Measurements from ENCODE around the gene ATN1.

The ATN1 gene

DNA sequence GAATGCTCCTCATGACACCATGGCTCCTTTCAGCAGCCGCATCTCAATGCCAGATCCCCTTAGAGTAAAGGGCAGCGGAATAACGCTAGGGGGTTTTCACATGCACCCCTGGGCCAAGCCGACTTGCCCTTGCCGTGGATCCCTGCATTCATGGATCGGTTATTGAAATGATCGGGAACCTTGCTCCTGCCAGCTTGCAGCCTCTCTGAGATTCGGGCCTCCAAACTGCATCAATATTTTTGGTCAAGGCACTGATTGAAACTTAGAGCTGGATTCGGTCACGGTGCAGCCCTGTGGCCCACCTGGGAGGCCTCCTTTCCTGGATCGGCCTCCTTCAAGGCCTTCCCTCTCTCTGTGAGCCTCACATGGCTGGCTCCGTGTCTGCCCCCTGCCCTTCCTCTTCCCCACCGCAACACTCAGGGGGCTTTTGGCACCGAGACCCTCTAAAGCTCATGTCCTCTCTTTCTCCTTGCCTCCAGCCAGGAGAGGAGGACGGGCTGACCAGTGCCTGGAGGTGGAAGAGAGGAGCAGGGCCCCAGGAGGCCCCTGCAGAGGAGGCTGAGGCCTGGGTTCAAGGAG, 25.2 kb downstream of the ATN1 start:
- H3K9me3 ChIP-seq (ENCODE audit: control insufficient read depth, insufficient read depth, low read length): no peaks in the 10 kb centered on the region
- H3K4me1 ChIP-seq (ENCODE audit: control insufficient read depth, low read length): peaks cover 74% of the 10 kb centered on the region
- H3K4me3 ChIP-seq (ENCODE audit: low read length): peak overlapping the region; percentile 73
- peaks cover 69% of the 10 kb centered on the region for H3K27me3 ChIP-seq (ENCODE audit: control insufficient read depth, low read length)
- H3K27ac ChIP-seq (ENCODE audit: low read depth, low read length): peak overlapping the region; percentile 74
- peak overlapping the region; percentile 98 for H3K4me2 ChIP-seq (ENCODE audit: low read length)
- H4K20me1 ChIP-seq (ENCODE audit: control insufficient read depth, insufficient read depth, low read depth, low read length): peaks cover 10% of the 10 kb centered on the region; the same call in 1 of the 2 replicates
- no peak for TF ChIP-seq EZH2phosphoT487 (IDR thresholded peaks at IDR 0.05; ENCODE audit: borderline replicate concordance, low read length)
- TF ChIP-seq, protein P1, sequence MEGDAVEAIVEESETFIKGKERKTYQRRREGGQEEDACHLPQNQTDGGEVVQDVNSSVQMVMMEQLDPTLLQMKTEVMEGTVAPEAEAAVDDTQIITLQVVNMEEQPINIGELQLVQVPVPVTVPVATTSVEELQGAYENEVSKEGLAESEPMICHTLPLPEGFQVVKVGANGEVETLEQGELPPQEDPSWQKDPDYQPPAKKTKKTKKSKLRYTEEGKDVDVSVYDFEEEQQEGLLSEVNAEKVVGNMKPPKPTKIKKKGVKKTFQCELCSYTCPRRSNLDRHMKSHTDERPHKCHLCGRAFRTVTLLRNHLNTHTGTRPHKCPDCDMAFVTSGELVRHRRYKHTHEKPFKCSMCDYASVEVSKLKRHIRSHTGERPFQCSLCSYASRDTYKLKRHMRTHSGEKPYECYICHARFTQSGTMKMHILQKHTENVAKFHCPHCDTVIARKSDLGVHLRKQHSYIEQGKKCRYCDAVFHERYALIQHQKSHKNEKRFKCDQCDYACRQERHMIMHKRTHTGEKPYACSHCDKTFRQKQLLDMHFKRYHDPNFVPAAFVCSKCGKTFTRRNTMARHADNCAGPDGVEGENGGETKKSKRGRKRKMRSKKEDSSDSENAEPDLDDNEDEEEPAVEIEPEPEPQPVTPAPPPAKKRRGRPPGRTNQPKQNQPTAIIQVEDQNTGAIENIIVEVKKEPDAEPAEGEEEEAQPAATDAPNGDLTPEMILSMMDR (IDR thresholded peaks at IDR 0.05; ENCODE audit: low read depth, low read length, poor library complexity, severe bottlenecking): no peak
- no peaks in the 10 kb centered on the region for H3F3A ChIP-seq (ENCODE audit: control insufficient read depth, insufficient read depth)
- no peaks in the 10 kb centered on the region for H3K9me2 ChIP-seq (replicated peaks; ENCODE audit: control insufficient read depth, low read length)
- no peaks in the 10 kb centered on the region for H3K79me2 ChIP-seq (ENCODE audit: control insufficient read depth, low read length)
- no peaks in the 10 kb centered on the region for H3K36me3 ChIP-seq (ENCODE audit: control insufficient read depth, low read length)

DNA sequence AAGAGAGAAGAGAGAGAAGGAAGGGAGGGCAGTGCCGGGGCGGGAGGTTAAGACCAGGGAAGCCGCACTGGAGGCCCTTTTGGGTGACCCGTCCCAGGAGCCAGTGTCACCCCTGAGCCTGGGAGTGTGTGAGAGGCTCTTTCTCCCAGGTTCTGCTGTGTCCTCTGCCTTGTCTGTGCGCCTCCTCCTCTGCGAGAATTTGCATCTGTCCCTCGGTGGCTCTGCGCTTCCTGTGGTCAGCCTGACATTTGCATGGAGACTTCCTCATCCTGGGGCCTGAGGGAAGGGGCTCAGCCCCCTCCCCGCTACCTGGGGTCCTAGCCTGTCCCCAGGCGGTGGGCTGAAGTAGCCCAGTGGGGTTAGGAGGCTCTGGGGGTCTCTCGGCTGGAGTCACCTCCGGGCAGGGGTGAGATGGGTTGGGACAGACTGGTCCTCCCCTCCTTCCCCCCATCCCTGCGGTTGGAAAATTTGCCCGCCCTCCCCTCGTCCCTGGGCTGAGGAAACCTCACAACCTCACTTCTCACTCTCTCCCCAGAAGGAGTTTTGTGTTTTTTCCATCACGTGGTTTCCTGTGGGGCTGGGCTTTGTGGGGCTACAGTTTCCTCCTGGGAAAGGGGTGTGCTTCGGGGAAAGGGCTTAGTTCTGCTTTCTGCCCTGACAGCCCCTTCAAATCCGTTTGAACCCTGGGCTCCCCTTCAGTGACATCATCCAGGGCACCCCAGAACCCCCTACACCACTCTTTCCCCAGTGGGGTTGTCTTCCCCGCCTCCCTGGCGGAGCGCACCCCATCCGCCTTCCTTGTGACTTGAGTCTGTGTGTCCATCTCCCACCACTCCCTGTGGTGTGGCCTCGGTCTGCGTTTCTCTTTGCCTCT, 25.9 kb downstream of the ATN1 start:
- no peak; the same call in 1 of the 2 replicates for TF ChIP-seq EZH2phosphoT487 (IDR thresholded peaks at IDR 0.05; ENCODE audit: borderline replicate concordance, low read length)
- TF ChIP-seq, protein P1 (IDR thresholded peaks at IDR 0.05; ENCODE audit: low read depth, low read length, poor library complexity, severe bottlenecking): no peak
- Histone ChIP-seq H3K4me3 (ENCODE audit: low read length) (peak overlapping the region; percentile 73), H3K79me2 (ENCODE audit: control insufficient read depth, low read length) (no peaks in the 10 kb centered on the region), H3F3A (ENCODE audit: control insufficient read depth, insufficient read depth) (no peaks in the 10 kb centered on the region), H4K20me1 (ENCODE audit: control insufficient read depth, insufficient read depth, low read depth, low read length) (peaks cover 10% of the 10 kb centered on the region; the same call in 1 of the 2 replicates), H3K36me3 (ENCODE audit: control insufficient read depth, low read length) (no peaks in the 10 kb centered on the region), H3K27ac (ENCODE audit: low read depth, low read length) (peak overlapping the region; percentile 74), H3K9me2 (replicated peaks; ENCODE audit: control insufficient read depth, low read length) (no peaks in the 10 kb centered on the region), H3K4me2 (ENCODE audit: low read length) (peak overlapping the region; percentile 98), H3K4me1 (ENCODE audit: control insufficient read depth, low read length) (peaks cover 82% of the 10 kb centered on the region), H3K27me3 (ENCODE audit: control insufficient read depth, low read length) (peaks cover 72% of the 10 kb centered on the region), H3K9me3 (ENCODE audit: control insufficient read depth, insufficient read depth, low read length) (no peaks in the 10 kb centered on the region)

DNA sequence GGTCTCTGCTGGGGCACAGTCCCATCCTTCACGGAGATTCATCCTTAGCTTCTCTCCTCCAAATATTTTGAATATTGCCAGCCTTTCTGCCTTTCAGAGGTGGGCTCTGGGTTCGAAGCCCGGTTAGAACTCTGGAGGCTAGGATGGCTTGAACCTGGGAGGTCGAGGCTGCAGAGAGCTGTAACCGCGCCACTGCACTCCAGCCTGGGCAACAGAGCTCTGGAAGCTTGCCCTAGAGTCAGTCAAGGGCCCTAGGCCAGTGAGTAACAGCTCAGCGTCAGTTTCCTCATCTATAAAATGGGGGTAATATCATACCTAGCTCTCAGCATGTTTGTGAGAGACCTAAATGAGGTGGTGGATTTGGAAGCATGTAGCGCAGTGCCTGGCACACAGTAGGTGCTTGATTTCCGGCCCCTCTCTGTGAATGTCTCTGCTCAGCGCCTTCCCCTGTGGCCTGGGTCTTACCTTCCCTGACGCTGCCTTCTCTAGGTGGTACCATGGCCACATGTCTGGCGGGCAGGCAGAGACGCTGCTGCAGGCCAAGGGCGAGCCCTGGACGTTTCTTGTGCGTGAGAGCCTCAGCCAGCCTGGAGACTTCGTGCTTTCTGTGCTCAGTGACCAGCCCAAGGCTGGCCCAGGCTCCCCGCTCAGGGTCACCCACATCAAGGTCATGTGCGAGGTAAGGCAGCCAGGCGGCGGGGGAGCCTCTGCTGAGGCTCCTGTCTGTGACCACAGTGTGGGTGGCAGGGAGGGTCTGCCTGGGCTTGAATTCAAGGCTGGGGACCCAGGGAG, 26.8 kb downstream of the ATN1 start:
- Histone ChIP-seq H3K4me2 (ENCODE audit: low read length) (peak overlapping the region; percentile 98), H4K20me1 (ENCODE audit: control insufficient read depth, insufficient read depth, low read depth, low read length) (peaks cover 10% of the 10 kb centered on the region; the same call in 1 of the 2 replicates), H3F3A (ENCODE audit: control insufficient read depth, insufficient read depth) (no peaks in the 10 kb centered on the region), H3K4me3 (ENCODE audit: low read length) (peak overlapping the region; percentile 73), H3K4me1 (ENCODE audit: control insufficient read depth, low read length) (peaks cover 83% of the 10 kb centered on the region), H3K79me2 (ENCODE audit: control insufficient read depth, low read length) (no peaks in the 10 kb centered on the region), H3K36me3 (ENCODE audit: control insufficient read depth, low read length) (no peaks in the 10 kb centered on the region), H3K27ac (ENCODE audit: low read depth, low read length) (no peak overlapping the region; the same call in 1 of the 2 replicates), H3K27me3 (ENCODE audit: control insufficient read depth, low read length) (peaks cover 70% of the 10 kb centered on the region), H3K9me3 (ENCODE audit: control insufficient read depth, insufficient read depth, low read length) (no peaks in the 10 kb centered on the region), H3K9me2 (replicated peaks; ENCODE audit: control insufficient read depth, low read length) (no peaks in the 10 kb centered on the region)
- TF ChIP-seq, protein P1 (IDR thresholded peaks at IDR 0.05; ENCODE audit: low read depth, low read length, poor library complexity, severe bottlenecking): no peak
- TF ChIP-seq EZH2phosphoT487 (IDR thresholded peaks at IDR 0.05; ENCODE audit: borderline replicate concordance, low read length): no peak

All from DOHH2 (cell line).